ENCODE data around the gene LSM10. TPM values are rescaled to one million over a fixed set of nuclear protein-coding genes. Genes with fewer than 3 reads are reported as not detected.

The LSM10 gene
- total RNA-seq, 2 donors from 2014 or later, result 36.8 to 72.7 TPM

DNA sequence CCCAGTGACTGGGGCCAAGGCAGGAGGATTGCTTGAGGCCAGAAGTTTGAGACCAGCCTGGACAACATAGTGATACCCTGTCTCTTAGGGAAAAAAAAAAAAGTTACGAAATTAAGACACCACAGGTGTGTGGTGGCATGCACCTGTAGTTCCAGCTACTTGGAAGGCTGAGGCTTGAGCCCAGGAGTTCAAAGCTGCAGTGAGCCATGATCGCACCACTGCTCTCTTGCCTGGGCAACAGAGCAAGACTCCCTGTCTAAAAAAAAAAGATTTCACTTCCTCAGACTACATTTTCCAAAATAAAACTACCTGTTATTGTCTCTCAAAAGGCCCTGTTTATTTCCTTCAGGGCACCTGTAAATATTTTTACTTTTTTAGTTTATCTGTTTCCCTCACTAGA, 7.3 kb downstream of the LSM10 start:
- intact Hi-C loops (cut with DNase I), result no loop called here
- H3K27me3 ChIP-seq (replicated peaks; ENCODE audit: insufficient read depth), result no peaks in the 10 kb centered on the region
- no peak for DNase-seq (ENCODE audit: low spot score)
- 94% methylated on average over 2 of the region's 2 CpGs for WGBS
- no peak overlapping the region for H3K27ac ChIP-seq
- peaks cover 8 to 15% of the 10 kb centered on the region in 2 donors for H3K36me3 ChIP-seq
- no peak for TF ChIP-seq POLR2AphosphoS5 (IDR thresholded peaks at IDR 0.05)
- no peak for TF ChIP-seq POLR2A (IDR thresholded peaks at IDR 0.05)
- TF ChIP-seq, protein P1, sequence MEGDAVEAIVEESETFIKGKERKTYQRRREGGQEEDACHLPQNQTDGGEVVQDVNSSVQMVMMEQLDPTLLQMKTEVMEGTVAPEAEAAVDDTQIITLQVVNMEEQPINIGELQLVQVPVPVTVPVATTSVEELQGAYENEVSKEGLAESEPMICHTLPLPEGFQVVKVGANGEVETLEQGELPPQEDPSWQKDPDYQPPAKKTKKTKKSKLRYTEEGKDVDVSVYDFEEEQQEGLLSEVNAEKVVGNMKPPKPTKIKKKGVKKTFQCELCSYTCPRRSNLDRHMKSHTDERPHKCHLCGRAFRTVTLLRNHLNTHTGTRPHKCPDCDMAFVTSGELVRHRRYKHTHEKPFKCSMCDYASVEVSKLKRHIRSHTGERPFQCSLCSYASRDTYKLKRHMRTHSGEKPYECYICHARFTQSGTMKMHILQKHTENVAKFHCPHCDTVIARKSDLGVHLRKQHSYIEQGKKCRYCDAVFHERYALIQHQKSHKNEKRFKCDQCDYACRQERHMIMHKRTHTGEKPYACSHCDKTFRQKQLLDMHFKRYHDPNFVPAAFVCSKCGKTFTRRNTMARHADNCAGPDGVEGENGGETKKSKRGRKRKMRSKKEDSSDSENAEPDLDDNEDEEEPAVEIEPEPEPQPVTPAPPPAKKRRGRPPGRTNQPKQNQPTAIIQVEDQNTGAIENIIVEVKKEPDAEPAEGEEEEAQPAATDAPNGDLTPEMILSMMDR (IDR thresholded peaks at IDR 0.05), result no peak
- peaks cover 9% of the 10 kb centered on the region for H3K4me1 ChIP-seq (replicated peaks)
- no peaks in the 10 kb centered on the region for H3K9me3 ChIP-seq
- no peak overlapping the region for H3K4me3 ChIP-seq

DNA sequence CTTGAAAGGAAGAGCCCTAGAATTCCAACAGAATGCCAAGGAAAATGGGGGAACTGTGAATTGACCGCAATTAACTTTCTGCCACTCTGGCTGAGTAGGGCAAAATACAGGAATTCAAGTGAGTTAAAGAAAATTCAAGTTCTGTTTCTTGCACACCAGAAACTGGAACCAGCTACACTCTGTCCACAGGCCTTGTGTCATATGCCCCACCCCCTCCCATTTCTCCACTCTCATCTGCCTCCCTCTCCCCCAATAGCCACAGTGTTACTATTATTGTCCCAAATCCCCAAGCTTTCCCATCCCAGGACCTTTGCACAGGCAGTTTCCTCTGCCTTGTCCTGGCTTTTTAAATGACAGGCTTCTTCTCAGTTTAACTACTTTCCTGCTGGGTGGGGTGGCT, 7.7 kb downstream of the LSM10 start:
- WGBS, result 97% methylated on average over 1 of the region's 1 CpG
- H3K4me1 ChIP-seq (replicated peaks), result peaks cover 9% of the 10 kb centered on the region
- no peaks in the 10 kb centered on the region for H3K9me3 ChIP-seq
- H3K36me3 ChIP-seq, result peaks cover 8 to 15% of the 10 kb centered on the region in 2 donors
- no peak for TF ChIP-seq POLR2AphosphoS5 (IDR thresholded peaks at IDR 0.05)
- TF ChIP-seq POLR2A (IDR thresholded peaks at IDR 0.05), result no peak
- TF ChIP-seq, protein P1 (IDR thresholded peaks at IDR 0.05), result no peak
- intact Hi-C loops (cut with DNase I), result loop anchor here (1.0 to 5.0 kb wide), 2 partner anchors 7 to 233 kb away; partner anchors contain the start of genes LSM10 and MAP7D1
- DNase-seq (ENCODE audit: low spot score), result no peak
- no peak overlapping the region for H3K4me3 ChIP-seq
- no peak overlapping the region for H3K27ac ChIP-seq
- no peaks in the 10 kb centered on the region for H3K27me3 ChIP-seq (replicated peaks; ENCODE audit: insufficient read depth)

DNA sequence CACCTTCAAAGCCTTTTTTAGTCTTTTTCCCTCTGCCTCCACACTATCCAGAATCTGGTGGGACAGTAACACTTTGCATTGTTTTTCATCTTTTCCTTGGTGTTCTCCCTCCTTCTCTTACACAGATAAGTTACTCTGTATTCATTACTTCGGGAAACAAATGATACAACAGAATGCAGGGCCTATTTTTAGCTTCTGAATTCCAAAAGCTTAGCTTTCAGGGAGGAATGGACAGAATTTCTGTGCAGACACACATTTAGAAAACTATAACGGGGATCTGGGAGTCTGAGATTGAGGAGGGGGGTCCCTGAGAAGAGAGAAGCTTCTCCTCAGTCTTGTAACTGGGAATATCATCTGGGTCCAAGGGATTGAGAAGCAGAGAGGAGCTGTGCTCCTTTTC, 8.4 kb downstream of the LSM10 start:
- Histone ChIP-seq H3K27ac (no peak overlapping the region), H3K4me3 (no peak overlapping the region), H3K4me1 (replicated peaks) (peaks cover 12% of the 10 kb centered on the region), H3K9me3 (no peaks in the 10 kb centered on the region), H3K36me3 (peaks cover 8 to 15% of the 10 kb centered on the region in 2 donors), H3K27me3 (replicated peaks; ENCODE audit: insufficient read depth) (no peaks in the 10 kb centered on the region)
- no peak for TF ChIP-seq POLR2AphosphoS5 (IDR thresholded peaks at IDR 0.05)
- TF ChIP-seq POLR2A (IDR thresholded peaks at IDR 0.05), result no peak
- TF ChIP-seq, protein P1 (IDR thresholded peaks at IDR 0.05), result no peak
- DNase-seq (ENCODE audit: low spot score), result no peak
- WGBS, result 83% methylated on average over 2 of the region's 2 CpGs
- intact Hi-C loops (cut with DNase I), result loop anchor here (1.0 to 5.0 kb wide), 2 partner anchors 8 to 232 kb away; partner anchors contain the start of genes LSM10 and MAP7D1

DNA sequence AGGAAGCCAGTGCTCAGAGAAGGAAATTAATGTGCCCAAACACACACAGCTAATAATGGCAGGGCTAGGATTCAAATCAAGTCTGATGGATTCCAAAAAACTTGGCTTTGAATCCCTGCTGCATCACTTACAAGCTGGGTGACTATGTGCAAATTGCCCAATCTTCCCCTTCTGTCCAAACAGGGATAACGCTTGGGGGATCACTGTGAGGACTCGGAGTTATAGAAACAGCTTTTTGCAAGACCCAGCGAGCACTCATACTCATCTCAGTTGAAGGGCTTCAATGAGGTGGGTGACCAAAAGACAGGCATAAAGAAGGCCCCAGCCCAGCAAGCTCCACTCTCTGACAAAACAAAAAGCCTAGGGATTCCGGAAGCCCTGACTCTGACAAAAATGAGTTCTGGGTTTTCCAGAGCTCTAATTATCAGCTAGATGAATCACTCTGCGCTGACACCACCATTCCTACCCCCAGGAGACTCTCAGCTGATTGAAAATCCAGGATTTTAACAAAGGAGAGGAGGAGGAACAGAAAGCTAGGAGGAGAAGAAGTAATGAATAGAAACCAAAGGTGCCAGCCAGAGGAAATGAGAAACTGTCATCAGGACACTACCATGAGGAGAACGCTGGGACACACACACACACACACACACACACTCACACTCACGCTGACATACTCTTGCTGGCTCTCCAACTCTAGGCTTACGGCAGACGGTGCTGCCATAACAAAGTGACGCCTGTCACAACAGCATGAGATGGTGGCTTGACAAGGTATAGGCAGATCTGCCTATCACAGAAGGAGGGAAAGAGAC, 10.4 kb downstream of the LSM10 start:
- no peak overlapping the region for H3K4me3 ChIP-seq
- intact Hi-C loops (cut with DNase I), result loop anchor here (5.0 kb wide), 1 partner anchor 230 kb away; the partner anchor contains the start of gene MAP7D1
- H3K4me1 ChIP-seq (replicated peaks), result peaks cover 19% of the 10 kb centered on the region

More for the DNA sequence above, 10.4 kb downstream of the LSM10 start:
- TF ChIP-seq POLR2A (IDR thresholded peaks at IDR 0.05) (no peak), POLR2AphosphoS5 (IDR thresholded peaks at IDR 0.05) (no peak)
- TF ChIP-seq, protein P1 (IDR thresholded peaks at IDR 0.05), result no peak
- H3K27ac ChIP-seq, result peak overlapping the region; percentile 98 to 99
- H3K36me3 ChIP-seq, result no peaks in the 10 kb centered on the region
- 56% methylated on average over 10 of the region's 10 CpGs for WGBS
- no peaks in the 10 kb centered on the region for H3K9me3 ChIP-seq
- H3K27me3 ChIP-seq (replicated peaks; ENCODE audit: insufficient read depth), result no peaks in the 10 kb centered on the region
- no peak for DNase-seq (ENCODE audit: low spot score)
